HepG2 (cell line): ENCODE results near the gene PPP2R5D. TPM values are rescaled to one million over a fixed set of nuclear protein-coding genes. Genes with fewer than 3 reads are reported as not detected.

Experiments
- DNMT3B ChIP-seq: conservative IDR thresholded peaks from 2 replicates; pipeline ENCODE4 v1.6.1; 2016; ENCODE audit warnings: missing biosample characterization, control low read depth
- EEA1 ChIP-seq: sonication (generic); formaldehyde crosslinking; IDR thresholded peaks from 2 replicates; pipeline ENCODE4 v1.5.1; 2020; ENCODE audit warnings: mild to moderate bottlenecking, missing genetic modification reagents, borderline replicate concordance
- HCFC1 ChIP-seq: fragments of 150-350 bp; IDR thresholded peaks from 2 replicates; pipeline ENCODE4 v1.6.1; 2014; ENCODE audit warnings: low read depth, low read length
- NCOR1 ChIP-seq: fragments of 200-600 bp; sonication (generic); IDR thresholded peaks from 2 replicates; pipeline ENCODE4 v1.7.0; 2017; ENCODE audit warnings: antibody characterized with exemption, low read length, borderline replicate concordance
- RFX1 ChIP-seq: fragments of 450-650 bp; IDR thresholded peaks from 2 replicates; pipeline ENCODE4 v1.6.1; 2017
- RFX5 ChIP-seq: IDR thresholded peaks from 2 replicates; pipeline ENCODE4 v1.6.1; 2011; ENCODE audit warnings: low read depth, low read length, improper control_type of control experiment
- RFXANK ChIP-seq: IDR thresholded peaks from 2 replicates; pipeline ENCODE4 v1.6.1; 2016
- SNAPC2 ChIP-seq: sonication (generic); formaldehyde crosslinking; IDR thresholded peaks from 2 replicates; pipeline ENCODE4 v1.8.1; 2022; ENCODE audit warnings: mild to moderate bottlenecking, missing genetic modification reagents
- TARDBP ChIP-seq: sonication (generic); formaldehyde crosslinking; IDR thresholded peaks from 2 replicates; pipeline ENCODE4 v1.8.0; 2022; ENCODE audit warnings: mild to moderate bottlenecking, missing genetic modification reagents
- ZNF337 ChIP-seq: sonication (generic); formaldehyde crosslinking; IDR thresholded peaks from 2 replicates; pipeline ENCODE4 v1.5.1; 2020; ENCODE audit warnings: missing genetic modification reagents, low read depth, mild to moderate bottlenecking, borderline replicate concordance
- ZNF446 ChIP-seq: sonication (generic); formaldehyde crosslinking; IDR thresholded peaks from 2 replicates; pipeline ENCODE4 v1.5.0; 2020; ENCODE audit warnings: mild to moderate bottlenecking, missing genetic modification reagents
- ZNF543 ChIP-seq: sonication (generic); formaldehyde crosslinking; IDR thresholded peaks from 2 replicates; pipeline ENCODE4 v1.4.0; 2020; ENCODE audit warnings: mild to moderate bottlenecking, missing genetic modification reagents
- ZNF709 ChIP-seq: sonication (generic); formaldehyde crosslinking; IDR thresholded peaks from 2 replicates; pipeline ENCODE4 v1.5.0; 2020; ENCODE audit warnings: mild to moderate bottlenecking, missing genetic modification reagents
- ZNF746 ChIP-seq: sonication (generic); formaldehyde crosslinking; IDR thresholded peaks from 2 replicates; pipeline ENCODE4 v1.8.0; 2022; ENCODE audit warnings: mild to moderate bottlenecking, missing genetic modification reagents
- ZNF776 ChIP-seq: sonication (generic); formaldehyde crosslinking; IDR thresholded peaks from 2 replicates; pipeline ENCODE4 v1.4.0; 2020; ENCODE audit warnings: mild to moderate bottlenecking, missing genetic modification reagents
- polyA plus RNA-seq, 8 experiments: library from polyadenylated mRNA; depleted of rRNA in 3 of 8; stranded (reverse) in 7 of 8; unstranded in 1 of 8; fragments of >200 nt; fragmentation: Illumina TruSeq in 4 of 8; extraction: Trizol in 4 of 8; gene quantifications; 2 replicates each; pipeline versions ENCODE4 v1.2.1 to v1.2.3, GENCODE V29; 2011 to 2016; ENCODE audit warnings: low read depth in 4 of 8, missing spikeins in 1 of 8, mixed read lengths in 1 of 8; ENCODE audit not compliant: insufficient read depth in 1 of 8
- total RNA-seq, 5 experiments: library from RNA; depleted of rRNA; stranded (reverse); fragments of >200 nt; fragmentation: Illumina TruSeq; extraction: Trizol; gene quantifications; 2 replicates each; pipeline ENCODE4 v1.2.3, GENCODE V29; 2016; ENCODE audit warnings: low read depth in 1 of 5
- TF ChIP-seq, protein P1 (sequence below): sonication (generic); formaldehyde crosslinking; IDR thresholded peaks from 2 replicates; pipeline ENCODE4 v1.4.0; 2020; ENCODE audit warnings: mild to moderate bottlenecking, missing genetic modification reagents
- TF ChIP-seq, protein P2 (sequence below): IDR thresholded peaks from 2 replicates; pipeline ENCODE4 v1.6.1; 2016; ENCODE audit warnings: control low read depth
- TF ChIP-seq, protein P3 (sequence below): sonication (generic); formaldehyde crosslinking; IDR thresholded peaks from 2 replicates; pipeline ENCODE4; 2020; ENCODE audit warnings: missing genetic modification reagents, mild to moderate bottlenecking, borderline replicate concordance
- TF ChIP-seq, protein P4 (sequence below): sonication (generic); formaldehyde crosslinking; IDR thresholded peaks from 2 replicates; pipeline ENCODE4 v1.8.1; 2022; ENCODE audit warnings: low read depth, mild to moderate bottlenecking, missing genetic modification reagents
- TF ChIP-seq, protein P5 (sequence below): IDR thresholded peaks from 2 replicates; pipeline ENCODE4 v1.6.1; 2018; ENCODE audit warnings: missing genetic modification reagents

PPP2R5D gene
- total and polyA plus RNA-seq, 2 of the 13 experiments (the other 11 are each of a cell fraction or from before 2014, with no cell fraction given): 53.7 to 60.4 TPM

DNA sequence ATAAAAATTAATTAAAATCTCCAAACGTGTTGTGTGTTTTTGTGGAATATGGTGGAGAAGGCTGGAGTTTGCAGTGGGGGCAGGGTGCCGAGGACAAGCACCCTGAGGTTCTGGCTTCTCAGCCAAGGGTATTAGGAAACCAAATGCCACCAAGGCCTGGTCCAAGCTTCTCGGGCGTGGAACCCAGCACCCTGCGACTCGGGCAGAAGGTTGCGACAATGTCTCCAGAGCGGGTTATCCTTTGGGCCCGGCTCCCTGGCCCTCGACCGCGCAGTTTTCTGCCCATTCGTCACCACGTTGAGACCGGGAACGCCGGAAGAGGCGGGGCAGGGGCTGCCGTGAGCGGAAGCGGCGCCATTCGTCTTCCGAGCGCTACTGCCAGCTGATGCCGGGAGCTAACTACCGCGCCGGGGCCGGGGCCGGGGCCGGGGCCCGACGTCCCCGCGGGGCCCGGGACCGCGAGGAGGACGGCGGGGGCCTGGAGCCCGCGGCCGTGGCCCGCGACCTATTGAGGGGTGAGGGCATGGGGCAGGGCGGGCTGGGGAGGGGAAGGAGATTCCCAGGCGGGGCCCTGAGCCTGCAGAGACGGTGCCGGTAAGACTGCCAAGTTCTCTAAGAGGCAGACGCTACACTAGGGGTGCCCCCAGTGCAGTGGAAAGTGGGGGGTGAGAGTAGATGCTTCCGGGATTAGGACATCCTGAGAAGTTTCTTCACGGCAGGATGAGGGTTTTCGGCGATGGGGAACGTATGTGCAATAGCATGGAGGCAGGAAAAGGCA is 37.1 kb downstream of the PPP2R5D start, which contains the start of gene RRP36 (continued):
- no peak; the same call in 1 of the 2 replicates for TF ChIP-seq TARDBP (CRISPR knock-in tag)
- TF ChIP-seq, protein P1, sequence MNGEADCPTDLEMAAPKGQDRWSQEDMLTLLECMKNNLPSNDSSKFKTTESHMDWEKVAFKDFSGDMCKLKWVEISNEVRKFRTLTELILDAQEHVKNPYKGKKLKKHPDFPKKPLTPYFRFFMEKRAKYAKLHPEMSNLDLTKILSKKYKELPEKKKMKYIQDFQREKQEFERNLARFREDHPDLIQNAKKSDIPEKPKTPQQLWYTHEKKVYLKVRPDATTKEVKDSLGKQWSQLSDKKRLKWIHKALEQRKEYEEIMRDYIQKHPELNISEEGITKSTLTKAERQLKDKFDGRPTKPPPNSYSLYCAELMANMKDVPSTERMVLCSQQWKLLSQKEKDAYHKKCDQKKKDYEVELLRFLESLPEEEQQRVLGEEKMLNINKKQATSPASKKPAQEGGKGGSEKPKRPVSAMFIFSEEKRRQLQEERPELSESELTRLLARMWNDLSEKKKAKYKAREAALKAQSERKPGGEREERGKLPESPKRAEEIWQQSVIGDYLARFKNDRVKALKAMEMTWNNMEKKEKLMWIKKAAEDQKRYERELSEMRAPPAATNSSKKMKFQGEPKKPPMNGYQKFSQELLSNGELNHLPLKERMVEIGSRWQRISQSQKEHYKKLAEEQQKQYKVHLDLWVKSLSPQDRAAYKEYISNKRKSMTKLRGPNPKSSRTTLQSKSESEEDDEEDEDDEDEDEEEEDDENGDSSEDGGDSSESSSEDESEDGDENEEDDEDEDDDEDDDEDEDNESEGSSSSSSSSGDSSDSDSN: peak; percentile 56
- no peak for TF ChIP-seq RFX5
- peak; percentile 79 for TF ChIP-seq ZNF776
- TF ChIP-seq DNMT3B (CRISPR knock-in tag): no peak
- no peak for TF ChIP-seq RFX1
- TF ChIP-seq RFXANK (CRISPR knock-in tag): no peak
- TF ChIP-seq ZNF337 (CRISPR knock-in tag): peak; percentile 75; the same call in 1 of the 2 replicates
- 0 out of 2 replicates have a peak, but pooled peaks have one; percentile 85 for TF ChIP-seq EEA1 (CRISPR knock-in tag)
- TF ChIP-seq ZNF543 (CRISPR knock-in tag): no peak
- TF ChIP-seq, protein P2, sequence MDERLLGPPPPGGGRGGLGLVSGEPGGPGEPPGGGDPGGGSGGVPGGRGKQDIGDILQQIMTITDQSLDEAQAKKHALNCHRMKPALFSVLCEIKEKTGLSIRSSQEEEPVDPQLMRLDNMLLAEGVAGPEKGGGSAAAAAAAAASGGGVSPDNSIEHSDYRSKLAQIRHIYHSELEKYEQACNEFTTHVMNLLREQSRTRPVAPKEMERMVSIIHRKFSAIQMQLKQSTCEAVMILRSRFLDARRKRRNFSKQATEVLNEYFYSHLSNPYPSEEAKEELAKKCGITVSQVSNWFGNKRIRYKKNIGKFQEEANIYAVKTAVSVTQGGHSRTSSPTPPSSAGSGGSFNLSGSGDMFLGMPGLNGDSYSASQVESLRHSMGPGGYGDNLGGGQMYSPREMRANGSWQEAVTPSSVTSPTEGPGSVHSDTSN (CRISPR knock-in tag): no peak
- no peak for TF ChIP-seq ZNF746 (CRISPR knock-in tag)
- TF ChIP-seq HCFC1: peak; percentile 34
- TF ChIP-seq, protein P3, sequence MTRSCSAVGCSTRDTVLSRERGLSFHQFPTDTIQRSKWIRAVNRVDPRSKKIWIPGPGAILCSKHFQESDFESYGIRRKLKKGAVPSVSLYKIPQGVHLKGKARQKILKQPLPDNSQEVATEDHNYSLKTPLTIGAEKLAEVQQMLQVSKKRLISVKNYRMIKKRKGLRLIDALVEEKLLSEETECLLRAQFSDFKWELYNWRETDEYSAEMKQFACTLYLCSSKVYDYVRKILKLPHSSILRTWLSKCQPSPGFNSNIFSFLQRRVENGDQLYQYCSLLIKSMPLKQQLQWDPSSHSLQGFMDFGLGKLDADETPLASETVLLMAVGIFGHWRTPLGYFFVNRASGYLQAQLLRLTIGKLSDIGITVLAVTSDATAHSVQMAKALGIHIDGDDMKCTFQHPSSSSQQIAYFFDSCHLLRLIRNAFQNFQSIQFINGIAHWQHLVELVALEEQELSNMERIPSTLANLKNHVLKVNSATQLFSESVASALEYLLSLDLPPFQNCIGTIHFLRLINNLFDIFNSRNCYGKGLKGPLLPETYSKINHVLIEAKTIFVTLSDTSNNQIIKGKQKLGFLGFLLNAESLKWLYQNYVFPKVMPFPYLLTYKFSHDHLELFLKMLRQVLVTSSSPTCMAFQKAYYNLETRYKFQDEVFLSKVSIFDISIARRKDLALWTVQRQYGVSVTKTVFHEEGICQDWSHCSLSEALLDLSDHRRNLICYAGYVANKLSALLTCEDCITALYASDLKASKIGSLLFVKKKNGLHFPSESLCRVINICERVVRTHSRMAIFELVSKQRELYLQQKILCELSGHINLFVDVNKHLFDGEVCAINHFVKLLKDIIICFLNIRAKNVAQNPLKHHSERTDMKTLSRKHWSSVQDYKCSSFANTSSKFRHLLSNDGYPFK (CRISPR knock-in tag): no peak; the same call in 1 of the 2 replicates
- no peak for TF ChIP-seq ZNF446 (CRISPR knock-in tag)
- no peak for TF ChIP-seq ZNF709 (CRISPR knock-in tag)
- TF ChIP-seq, protein P4, sequence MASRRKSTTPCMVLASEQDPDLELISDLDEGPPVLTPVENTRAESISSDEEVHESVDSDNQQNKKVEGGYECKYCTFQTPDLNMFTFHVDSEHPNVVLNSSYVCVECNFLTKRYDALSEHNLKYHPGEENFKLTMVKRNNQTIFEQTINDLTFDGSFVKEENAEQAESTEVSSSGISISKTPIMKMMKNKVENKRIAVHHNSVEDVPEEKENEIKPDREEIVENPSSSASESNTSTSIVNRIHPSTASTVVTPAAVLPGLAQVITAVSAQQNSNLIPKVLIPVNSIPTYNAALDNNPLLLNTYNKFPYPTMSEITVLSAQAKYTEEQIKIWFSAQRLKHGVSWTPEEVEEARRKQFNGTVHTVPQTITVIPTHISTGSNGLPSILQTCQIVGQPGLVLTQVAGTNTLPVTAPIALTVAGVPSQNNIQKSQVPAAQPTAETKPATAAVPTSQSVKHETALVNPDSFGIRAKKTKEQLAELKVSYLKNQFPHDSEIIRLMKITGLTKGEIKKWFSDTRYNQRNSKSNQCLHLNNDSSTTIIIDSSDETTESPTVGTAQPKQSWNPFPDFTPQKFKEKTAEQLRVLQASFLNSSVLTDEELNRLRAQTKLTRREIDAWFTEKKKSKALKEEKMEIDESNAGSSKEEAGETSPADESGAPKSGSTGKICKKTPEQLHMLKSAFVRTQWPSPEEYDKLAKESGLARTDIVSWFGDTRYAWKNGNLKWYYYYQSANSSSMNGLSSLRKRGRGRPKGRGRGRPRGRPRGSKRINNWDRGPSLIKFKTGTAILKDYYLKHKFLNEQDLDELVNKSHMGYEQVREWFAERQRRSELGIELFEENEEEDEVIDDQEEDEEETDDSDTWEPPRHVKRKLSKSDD (CRISPR knock-in tag): peak; percentile 81; the same call in 1 of the 2 replicates
- TF ChIP-seq NCOR1: no peak
- no peak for TF ChIP-seq SNAPC2 (CRISPR knock-in tag)
- TF ChIP-seq, protein P5, sequence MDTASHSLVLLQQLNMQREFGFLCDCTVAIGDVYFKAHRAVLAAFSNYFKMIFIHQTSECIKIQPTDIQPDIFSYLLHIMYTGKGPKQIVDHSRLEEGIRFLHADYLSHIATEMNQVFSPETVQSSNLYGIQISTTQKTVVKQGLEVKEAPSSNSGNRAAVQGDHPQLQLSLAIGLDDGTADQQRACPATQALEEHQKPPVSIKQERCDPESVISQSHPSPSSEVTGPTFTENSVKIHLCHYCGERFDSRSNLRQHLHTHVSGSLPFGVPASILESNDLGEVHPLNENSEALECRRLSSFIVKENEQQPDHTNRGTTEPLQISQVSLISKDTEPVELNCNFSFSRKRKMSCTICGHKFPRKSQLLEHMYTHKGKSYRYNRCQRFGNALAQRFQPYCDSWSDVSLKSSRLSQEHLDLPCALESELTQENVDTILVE: peak; percentile 86
